NCI-H748 (cell line): ENCODE measurements around the gene MPST.
A peak's percentile ranks its signal among the peaks of the same experiment; 100 is the strongest.

ENCODE experiments used
- DNase-seq: peaks from one replicate; lab custom pipeline; 2025; ENCODE audit not compliant: unreplicated experiment; lab: John Stamatoyannopoulos, UW

The MPST gene

DNA sequence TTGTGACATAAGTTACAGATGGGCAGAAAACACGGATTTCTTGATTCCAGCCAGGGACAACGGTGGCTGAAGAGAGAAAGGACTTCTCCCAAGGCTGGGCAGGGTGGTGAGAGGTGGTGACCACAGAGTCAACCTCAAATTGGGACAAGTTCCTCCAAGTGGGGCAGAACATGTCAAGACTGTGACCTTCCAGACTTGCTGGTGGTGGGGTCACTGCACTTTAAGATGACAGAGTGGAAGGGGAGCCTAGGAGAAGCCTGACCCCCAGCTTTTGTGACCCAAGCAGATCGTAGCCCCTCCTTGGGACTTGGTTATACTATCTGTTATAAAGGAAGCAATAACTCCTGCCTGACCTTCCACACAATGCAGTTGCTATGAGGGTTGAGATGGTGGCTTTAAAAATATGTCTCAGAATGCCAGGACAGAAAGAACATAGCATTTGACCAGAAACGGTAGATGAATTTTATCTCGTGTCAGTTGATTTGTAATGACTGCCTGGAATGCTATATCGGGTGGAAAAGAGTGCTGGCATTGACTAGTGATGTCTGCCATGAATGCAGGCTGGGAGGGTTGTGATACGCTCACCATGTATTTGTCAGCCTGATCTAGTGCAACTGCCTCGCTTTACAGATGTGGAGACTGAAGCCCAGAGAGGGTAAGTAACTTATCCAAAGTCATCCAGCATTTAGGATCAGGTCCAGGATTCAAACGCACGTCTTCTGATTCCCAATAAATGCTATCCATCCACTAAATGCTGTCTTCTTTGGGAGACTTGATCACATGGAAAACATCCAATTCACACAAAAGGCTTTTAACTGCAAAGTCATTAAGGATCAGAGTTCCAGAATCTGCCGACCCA lies 18.6 kb upstream of the MPST start:
- DNase-seq: no peak

DNA sequence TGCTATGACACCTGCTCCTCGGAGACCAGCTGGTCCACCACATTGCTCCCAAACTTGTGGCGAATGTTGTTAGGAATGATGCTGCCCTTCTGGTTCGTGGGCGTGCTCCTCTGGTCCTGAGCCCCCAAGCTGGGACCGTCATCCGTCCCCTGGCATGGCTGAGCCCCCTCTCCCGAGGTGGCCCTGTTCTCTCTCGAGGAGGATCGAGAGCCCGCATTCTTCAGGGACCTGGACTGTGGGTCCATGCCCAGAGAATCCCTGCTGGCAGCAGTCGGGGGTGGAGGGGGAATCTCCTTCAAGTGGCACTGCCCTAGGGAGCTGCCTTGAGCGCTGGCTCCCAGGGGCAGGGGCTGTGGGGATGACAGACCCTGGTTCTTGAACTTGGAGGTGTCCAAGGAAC lies 17.7 kb upstream of the MPST start:
- DNase-seq: no peak

- DNase-seq: no peak
These were observed 16.9 kb upstream of the MPST start for GRCh38 chr22:37002633-37003032.

GRCh38 chr22:37007651-37008050 lies 11.9 kb upstream of the MPST start:
- peak; percentile 50 for DNase-seq

DNA sequence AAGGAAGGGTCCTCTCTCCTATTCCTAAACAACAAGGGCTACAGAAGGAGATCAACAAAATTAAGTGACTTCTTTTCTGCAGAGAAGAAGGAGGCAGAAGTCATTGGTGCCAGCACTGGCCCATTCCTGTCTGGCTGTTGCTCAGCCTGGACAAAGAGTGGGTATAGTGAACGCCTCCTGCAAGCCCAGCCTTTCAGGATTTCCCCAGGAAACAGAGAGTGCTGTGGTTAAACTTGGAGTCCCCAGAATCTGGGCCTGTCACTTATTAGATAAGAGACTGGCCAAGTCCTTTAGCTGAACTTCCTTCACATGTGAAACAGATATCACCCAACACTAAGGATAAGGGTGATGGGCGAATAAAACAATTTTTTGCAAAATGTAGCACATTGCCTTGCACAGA lies 11.2 kb upstream of the MPST start:
- no peak for DNase-seq

- no peak for DNase-seq
These were observed 10.1 kb upstream of the MPST start for GRCh38 chr22:37009490-37009889.

DNA sequence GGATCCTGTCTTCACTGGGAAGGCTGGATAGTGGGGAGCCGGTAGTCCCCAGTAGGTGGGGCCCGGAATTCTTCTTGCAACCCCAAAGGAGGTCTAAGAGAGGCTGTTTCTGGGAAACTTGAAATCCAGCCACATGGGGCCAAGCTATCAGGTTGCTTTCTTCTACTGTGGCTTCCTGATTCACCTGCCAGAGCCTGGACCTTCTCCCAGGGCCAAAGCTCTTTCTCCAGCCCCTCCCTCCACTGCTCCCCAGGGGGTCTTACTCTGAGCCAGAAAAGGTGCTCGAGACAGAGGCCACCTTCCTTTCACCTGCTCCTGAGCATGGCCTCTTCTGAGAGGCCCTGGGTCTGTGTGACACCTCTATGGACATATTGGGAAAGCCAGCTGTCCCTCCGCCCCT lies 9.4 kb upstream of the MPST start:
- no peak for DNase-seq

- no peak for DNase-seq
These were observed 8.6 kb upstream of the MPST start for GRCh38 chr22:37010976-37011375.

DNA sequence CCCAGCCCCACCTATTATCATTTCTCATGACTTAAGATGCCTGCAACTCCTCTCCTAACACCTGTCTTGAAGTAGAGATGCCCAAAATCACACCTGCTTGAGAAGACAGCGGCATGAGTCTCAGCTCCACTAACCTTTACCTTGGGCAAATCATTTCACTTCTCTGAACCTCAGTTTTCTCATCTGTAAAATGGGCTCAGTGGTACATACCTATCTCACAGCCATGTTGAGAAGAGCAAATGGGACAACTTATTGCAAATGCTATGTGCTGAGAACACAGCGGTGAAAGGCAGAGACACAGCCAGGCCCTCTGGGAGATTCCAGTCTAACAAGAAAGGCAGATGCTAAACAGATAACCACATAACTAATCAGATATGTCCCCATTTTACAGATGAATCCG lies 8.1 kb upstream of the MPST start:
- no peak for DNase-seq

DNA sequence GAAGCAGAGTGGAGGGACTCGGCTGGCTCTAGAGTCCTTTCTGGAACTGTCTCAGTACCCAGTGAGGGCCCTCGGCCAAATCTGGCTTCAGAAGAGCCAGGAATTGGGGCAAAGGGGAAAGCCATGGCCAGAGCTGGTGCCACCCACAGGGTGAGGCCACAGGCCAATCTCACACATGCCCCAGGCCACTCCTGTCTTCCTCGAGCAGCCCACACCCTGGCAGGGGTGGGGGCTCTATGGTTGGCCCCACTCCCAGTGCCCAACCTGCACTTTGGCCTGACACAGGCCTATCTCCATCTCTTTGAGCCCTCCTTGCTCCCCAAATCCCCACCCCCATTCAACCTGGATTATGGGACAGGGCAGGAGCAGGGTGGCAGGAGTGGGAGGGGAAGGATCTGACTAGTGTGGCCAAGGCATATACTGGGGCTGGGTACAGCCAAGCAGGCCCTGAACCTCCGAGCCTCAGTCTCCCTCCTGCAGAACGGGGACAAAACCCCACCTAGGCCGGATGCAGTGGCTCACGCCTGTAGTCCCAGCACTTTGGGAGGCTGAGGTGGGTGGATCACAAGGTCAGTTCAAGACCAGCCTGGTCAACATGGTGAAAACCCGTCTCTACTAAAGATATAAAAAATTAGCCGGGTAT lies 7.2 kb upstream of the MPST start:
- no peak for DNase-seq

- DNase-seq: no peak
These were observed 6.6 kb upstream of the MPST start for GRCh38 chr22:37012956-37013355.

DNA sequence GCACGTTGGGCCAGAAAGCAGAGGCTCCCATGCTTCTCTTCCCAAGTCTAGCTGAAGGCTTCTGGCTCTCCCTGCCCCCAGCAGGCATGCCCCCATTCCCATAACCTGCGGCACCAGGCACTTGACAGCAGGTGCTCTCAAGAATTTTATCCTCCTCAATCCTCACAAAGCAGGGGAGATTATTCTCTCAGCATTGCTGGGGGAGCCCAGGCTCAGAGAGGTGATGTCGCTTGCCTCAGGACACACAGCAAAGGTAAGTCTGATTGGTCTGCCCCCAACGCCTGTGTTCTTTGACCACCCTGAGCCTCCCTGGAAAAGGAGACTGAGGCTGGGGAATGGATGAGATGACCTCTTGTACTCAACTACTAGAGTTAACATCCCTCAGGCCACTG lies 5.1 kb upstream of the MPST start:
- DNase-seq: no peak

DNA sequence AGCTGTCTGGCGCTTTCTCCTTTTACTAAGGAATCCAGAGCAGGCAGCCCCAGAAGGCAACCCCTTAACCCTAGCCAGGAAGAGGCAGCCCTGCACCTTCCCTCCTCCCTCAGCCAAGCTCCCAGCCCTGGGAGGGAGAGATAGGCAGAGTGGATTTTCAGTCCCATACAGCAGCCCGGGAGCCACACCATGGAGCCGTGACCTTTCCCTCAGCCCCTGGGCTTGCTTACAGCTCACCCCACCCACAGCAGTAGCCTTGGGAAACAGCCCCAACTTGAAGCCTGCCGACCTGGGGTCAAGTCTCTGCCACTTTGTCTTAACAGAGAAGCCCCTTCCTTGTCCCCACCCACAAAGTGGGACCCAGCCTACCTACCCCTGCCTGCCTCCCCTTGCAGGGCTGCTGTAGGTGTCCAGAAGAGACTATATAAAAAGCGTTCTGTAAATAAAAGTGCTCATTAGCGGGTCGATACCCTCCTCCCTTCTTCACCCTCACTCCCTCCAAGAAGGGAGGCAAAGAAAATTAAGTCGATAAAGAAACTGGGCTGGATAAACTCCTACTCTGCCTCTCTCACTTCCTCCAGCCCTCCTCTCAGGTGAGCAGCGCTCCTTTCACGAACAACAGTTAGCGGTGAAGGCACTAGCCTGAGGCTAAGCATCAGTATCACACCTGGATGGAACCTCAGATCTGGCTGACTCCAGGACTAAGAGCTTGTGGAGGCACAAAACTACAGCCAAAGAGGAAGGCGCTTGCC lies 4.5 kb upstream of the MPST start:
- DNase-seq: peak; percentile 21

GRCh38 chr22:37015587-37015878 lies 4.0 kb upstream of the MPST start:
- DNase-seq: no peak

- no peak for DNase-seq
These were observed 3.2 kb upstream of the MPST start for GRCh38 chr22:37016134-37016910.

DNA sequence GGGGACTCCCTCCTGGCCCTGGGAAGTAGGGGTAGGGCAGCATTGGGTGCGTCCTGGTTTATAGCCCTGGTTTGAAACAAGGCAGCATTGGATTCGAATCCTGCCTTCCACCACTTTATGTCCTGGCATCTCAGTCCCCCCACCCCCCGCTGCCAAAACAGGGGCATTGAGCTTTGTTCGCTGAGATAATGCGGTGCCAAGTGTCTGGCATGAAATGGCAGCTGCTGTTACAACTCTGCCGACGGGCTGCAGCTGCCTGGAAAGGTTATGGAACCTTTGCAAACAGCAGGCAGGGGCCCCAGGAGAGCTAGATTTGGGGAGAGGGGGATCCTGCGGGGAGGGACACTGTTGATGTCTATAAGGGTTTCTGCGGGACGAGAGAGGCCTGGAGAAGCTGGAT lies 2.2 kb upstream of the MPST start:
- no peak for DNase-seq

DNA sequence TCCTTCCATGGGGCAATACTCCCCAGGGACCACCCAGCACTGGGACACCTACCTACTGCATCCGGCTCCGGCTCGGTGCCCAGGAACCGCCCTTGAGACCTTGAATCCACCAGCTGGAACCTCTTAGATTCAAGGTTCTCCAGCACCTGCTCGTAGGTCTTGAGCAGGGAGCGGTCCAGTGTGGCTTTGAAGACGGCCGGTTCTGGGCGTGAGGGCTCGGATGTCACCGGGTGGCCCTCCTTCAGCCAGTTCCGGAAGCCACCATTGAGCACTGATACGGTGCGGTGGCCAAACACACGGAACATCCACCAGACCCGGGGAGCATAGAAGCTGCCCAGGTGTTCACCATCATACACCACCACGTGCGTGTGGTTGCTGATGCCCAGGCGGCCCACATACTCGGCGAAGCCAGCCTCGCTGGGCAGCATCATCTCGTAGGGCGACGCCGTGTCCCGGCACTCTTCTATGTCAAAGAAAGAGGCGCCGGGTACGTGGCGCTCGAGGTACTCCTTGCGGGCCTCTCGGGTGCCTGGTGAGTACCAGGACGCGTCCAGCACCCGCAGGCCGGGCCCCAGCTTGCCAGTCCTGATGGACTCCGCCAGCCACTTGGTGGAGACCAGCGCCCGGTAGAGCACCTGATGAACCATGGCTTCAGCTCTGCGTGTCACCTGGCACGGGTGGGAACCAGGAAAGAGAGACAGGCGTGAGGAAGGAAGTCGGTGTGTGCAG lies 1.3 kb upstream of the MPST start:
- DNase-seq: no peak

GRCh38 chr22:37018815-37019308 lies 680 bp upstream of the MPST start:
- DNase-seq: peak; percentile 50

GRCh38 chr22:37020192-37020479 lies 594 bp downstream of the MPST start:
- DNase-seq: peak; percentile 32

- no peak for DNase-seq
These were observed 1.5 kb downstream of the MPST start for GRCh38 chr22:37021041-37021440.
